Hindlimb muscle (tissue), 1 donor: ENCODE results near the gene ZC3H10. TPM values are rescaled to one million over a fixed set of nuclear protein-coding genes. Genes with fewer than 3 reads are reported as not detected.

Experiments used
- DNase-seq: peaks from one replicate; pipeline ENCODE4 v3.0.0-alpha.2; 2013
- polyA plus RNA-seq: library from polyadenylated mRNA; unstranded; fragments of 120-200 nt; gene quantifications from one replicate; pipeline ENCODE4 v1.2.1, GENCODE V29; 2013; ENCODE audit not compliant: insufficient read length

The ZC3H10 gene
- polyA plus RNA-seq, 1 donor, result 6.0 TPM

DNA sequence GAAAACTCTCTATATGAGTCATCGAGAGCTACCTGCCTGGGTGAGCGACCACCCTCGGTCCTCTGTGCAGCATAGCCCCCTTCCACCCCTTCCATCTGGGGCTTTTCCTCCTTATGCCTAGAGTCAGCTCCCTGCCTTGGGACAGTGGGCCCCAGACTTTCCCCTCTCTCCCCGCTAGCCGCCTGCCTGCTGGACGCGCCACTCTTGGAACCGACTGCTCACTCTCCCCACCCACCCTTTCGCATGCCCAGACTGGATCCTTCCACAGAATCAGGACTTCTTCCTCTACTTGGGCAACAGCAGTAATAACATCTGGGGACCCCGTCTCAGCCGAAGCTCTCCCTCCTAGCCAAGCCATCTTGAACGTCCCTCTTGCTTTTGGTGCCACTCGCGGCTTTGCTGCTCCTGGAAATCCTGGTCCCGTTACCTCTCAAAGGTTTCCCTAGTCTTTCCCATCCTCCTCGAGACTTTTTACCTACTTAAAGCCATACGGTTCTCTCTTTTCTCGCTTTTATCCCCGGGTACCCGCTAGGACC lies 10.7 kb downstream of the ZC3H10 start:
- no peak for DNase-seq

DNA sequence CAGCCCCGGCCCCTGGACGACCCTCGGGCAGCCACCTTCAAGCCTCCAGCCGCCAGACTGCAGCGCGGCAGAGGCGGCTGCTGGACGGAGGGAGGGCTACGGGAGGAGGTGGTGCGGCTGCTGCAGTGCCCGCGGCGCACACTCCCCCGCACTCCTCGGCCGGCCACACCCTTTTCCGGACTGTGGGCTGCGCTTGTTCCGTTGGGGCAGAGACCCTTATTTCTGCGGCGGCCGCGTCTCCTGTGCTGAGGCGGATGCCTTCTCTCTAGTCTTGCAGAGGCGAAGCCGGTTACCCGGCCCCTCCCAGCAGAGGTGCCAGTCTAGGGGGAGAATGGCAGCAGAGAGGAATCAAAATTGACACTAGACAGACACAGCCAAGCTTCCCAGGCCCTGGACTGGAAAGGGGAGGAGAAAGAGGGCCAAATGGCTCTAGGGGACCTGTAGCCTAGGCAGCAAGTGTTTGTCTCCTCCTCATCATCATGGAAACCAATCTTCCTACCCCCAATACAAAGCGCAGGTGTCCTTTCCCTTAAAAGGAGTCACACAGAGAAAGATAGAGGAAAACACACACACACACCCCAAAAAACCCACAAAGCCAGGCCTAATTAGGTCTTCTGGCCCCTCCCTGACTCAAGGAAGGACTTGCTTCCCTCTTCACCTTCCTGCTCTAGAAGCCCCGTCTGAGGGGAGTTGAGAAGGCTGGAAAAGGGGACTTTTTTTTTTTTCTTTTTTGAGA lies 11.3 kb downstream of the ZC3H10 start:
- DNase-seq, result no peak

DNA sequence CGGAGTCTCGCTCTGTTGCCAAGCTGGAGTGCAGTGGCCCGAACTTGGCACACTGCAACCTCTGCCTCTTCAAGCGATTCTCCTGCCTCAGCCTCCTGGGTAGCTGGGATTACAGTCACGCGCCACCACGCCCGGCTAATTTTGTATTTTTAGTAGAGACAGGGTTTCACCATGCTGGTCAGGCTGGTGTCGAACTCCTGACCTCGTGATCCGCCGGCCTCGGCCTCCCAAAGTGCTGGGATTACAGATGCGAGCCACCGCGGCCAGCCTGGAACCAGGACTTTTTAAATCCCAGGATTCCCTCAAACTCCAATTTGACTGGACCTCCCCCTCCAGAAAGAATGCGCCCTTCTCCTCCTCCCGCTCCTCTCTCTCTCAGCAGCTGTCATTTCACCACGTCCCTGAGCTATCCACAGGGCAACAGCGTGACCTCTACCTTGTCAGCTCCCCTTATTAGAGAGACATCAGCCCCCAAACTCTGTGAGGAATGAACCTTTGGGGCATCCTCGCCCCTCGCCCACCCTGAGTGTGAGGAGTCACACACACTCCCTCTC lies 12.0 kb downstream of the ZC3H10 start:
- no peak for DNase-seq

DNA sequence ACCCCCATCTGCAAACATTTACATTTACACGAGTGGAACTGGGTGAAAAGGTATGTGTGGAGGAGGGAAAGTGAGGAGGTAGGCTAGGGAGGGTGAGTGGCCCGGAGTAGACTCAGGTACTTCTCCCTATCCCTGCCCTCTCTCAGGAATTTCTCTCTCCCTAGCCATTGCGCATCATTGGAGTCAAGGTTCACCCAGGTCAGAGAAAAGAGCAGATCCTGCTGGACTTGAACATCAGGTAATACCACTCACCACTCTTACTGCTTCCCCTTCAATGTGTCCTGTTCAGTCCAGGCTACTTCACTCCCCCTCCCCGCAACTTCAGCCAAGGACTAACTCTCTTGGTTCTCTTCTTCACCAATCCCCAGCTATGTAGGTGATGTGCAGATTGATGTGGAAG lies 12.8 kb downstream of the ZC3H10 start:
- no peak for DNase-seq

DNA sequence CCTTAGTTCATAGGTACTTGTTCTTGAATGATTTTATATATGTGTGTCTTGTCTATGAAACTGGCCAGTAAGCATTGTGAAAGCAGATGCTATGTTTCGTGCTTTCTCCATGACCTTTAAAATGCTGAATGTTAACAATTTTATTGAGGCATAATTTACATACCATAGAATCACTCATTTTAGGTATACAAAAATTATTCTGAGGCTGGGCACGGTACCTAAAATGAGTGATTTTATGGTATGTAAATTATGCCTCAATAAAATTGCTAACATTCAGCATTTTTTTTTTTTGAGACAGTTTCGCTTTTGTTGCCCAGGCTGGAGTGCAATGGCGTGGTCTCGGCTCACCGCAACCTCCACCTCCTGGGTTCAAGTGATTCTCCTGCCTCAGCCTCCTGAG lies 16.8 kb downstream of the ZC3H10 start:
- DNase-seq, result no peak

DNA sequence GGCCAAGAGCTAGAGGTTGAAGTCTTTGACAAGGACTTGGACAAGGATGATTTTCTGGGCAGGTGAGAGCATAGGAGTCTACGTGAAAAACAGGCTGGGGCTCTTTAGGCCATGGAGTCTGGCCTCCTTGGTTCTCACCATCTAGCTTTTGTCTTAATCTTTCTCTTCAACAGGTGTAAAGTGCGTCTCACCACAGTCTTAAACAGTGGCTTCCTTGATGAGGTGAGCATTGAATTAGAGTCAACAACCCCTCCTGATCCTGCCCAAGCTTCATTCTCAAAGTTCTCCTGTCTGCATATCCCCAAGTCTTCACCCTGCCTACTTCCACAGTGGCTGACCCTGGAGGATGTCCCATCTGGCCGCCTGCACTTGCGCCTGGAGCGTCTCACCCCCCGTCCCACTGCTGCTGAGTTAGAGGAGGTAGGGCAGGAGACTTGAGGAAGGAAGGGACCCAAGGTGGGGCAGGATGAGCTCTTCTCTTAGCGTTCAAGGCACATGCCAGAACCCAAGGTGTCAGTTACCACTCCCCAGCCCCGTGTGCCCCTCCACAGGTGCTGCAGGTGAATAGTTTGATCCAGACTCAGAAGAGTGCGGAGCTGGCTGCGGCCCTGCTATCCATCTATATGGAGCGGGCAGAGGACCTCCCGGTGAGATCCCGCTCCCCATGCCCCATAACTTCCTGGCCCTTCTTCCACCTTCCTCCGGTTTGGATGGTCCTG lies 19.9 kb downstream of the ZC3H10 start:
- no peak for DNase-seq

DNA sequence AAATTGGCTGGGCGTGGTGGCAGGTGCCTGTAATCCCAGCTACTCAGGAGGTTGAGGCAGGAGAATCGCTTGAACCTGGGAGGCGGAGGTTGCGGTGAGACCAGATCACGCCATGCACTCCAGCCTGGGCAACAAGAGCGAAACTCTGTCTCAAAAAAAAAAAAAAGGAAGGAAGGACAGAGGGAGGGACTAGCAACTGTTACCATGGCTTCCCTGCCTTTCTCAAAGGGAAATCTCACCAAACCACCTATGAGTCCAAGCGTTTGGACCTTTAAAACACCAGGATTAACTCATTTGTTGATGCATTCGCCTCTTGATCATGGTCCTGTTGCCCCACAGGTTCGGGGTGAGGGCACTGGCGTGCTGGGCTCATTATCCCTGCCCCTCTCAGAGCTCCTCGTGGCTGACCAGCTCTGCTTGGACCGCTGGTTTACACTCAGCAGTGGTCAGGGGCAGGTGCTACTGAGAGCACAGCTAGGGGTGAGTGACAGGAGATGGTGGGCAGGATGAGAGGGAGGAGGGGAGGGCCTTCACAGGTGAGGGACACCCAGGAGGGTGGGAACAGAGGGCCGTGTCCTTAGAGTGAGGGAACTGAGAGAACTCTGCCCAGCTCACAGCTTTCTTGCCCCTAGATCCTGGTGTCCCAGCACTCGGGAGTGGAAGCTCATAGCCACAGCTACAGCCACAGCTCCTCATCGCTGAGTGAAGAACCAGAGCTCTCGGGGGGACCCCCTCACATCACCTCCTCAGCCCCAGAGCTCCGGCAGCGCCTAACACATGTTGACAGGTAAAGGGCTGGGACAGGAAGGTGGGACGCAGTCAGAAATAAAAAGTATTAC lies 24.1 kb downstream of the ZC3H10 start:
- no peak for DNase-seq

DNA sequence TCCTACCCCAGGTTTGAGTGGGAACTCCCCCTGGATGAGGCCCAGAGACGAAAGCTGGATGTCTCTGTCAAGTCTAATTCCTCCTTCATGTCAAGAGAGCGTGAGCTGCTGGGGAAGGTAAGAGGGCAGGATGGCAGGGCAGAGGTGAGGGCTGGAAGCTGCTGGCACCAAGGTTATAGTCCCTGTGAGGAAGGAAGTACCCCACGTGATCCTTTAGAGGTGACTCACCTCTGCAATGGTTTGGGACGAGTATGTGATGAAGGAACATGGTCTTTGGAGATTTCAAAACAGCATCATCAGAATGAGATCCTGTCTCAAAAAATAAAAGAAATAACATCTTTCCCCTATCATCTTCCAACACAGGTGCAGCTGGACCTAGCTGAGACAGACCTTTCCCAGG lies 25.2 kb downstream of the ZC3H10 start:
- no peak for DNase-seq

DNA sequence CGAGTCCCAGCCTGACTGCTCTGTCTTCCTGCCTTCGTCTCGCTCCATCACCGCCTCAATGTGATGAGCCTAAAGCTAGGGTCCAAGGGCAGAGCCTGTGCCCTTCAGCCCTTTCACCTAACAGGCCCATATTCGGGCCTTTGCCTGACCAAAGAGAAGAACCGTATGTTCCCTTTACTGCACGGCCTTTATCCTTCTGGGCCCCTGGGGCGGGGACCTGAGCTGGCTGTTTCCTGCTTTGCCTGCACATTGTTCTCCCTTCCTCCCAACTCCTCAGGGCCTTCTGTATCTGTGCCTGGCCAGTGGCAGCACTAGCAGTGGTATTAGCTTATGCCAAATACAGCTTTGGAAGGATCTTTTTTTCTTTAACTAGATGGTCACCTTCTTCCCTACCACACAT lies 25.8 kb downstream of the ZC3H10 start:
- no peak for DNase-seq

DNA sequence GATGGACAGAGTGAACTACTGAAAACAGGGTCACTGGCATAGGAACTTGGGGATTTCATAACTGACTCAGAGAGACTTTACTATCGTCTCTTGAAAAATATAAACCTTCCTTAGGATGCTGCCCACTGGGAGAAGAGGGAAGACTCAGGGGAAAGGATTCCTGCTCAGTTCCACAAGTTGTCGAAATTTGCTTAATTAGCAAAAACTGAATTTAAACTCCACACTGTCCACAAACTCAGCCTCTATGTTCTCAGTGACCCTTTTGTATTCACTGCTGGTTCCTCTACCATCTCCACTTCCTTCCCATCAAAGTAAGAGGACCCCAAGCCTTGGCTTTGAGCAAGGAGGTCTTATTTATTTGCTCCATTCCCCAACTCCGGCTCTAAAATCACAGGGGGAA lies 27.2 kb downstream of the ZC3H10 start:
- DNase-seq, result no peak

DNA sequence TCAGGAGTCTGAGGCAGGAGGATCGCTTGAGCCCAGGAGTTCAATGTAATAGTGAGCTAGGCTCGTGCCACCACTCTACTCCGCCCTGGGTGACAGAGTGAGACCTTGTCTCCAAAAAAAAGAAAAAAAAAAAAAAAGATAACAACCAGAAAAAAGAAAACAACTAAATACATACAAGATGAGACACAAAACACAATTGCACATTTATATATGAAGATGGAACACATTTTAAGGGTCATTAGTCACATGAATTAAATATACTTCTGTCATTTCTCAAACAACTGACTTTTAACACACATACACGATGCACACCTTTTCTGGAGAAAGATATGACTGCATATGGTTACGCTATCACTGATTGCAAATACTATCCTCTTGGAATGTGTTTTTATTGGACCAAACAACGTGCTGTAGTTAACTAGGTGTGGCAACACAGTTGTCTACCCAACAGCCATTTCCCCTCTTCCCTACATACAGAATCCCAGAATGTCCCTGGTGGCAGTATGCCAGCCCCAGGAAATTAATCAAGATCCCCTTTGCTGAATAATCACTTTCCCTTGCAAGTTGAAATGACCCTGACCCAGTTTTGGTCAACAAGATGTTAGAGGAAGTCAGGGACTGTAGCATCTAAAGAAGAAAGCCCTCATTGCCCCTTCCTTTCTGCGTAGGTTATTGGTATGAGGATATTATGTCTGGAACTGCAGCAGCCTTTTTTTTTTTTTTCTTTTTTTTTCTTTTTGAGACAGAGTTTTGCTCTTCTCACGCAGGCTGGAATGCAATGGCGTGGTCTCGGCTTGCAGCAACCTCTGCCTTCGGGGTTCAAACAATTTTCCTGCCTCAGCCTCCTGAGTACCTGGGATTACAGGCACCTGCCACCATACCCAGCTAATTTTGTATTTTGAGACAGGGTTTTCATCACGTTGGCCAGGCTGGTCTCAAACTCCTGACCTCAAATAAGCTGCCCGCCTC lies 28.7 kb downstream of the ZC3H10 start:
- no peak for DNase-seq

DNA sequence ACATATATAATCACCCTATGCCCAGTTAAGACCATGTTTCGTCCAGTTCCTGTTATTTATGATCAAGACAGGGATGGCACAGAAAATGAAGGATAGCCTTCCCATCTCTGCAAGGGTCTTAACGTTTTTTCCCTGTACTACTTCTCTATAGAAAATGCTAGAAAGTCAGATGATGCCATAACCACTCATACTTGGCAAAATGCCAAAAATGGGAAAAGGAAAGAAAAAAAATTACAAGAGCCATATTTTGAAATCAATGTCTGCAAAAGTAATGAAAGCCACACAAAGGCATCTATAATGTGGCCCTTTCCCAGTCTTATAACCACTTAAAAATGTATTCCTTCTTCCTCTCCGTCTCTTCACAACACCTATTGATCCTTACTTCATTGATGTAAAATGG lies 32.5 kb downstream of the ZC3H10 start:
- DNase-seq, result no peak

DNA sequence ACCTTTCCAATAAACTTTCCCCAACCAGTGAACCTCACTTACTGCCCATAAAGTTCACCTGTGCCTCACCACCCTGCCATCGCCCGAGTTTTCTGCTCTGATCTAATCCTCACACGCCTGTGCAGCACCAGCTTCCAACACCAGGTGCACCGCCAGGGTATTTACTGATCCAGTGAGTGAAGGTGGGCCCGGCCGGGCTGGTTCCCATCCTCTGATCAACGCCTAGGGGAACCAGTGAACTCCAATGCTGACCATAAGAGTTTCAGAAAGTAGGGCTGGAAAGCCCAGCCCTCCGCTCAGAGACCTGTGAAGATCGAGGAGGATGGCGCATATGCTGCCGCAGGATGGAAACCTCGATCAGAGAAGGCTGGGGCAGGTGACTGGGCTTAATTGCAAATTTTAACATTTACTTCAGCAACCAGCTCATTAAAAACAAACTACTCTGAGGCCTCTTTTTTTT lies 33.6 kb downstream of the ZC3H10 start:
- DNase-seq, result no peak

DNA sequence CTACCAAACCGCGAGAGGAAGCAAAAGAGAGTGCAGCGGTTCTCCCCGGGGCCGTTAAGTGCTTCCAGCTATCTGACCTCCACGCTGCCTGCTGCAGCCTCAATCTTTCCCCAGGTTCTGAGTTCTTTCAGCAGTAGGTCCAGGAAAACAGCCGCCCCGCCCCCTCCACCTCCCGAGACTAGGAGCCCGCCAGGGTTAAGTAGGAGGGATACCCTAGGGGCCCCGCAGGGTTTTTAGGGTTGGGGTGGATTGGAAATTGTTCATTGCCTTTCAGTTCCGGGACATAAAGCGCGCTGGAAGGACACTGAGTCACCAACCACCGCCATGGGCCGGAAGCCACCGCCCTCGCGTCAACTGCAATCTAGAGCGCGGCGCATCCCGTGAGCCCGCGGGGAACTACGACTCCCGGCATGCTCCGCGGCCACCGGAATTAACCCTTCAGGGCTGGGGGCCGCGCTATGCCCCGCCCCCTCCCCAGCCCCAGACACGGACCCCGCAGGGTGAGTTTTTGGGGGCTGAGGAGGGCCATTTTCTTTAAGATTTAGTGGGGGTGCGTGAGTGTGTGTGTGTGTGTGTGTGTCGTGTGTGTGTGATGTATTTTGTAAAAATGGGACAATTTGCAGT lies 34.2 kb downstream of the ZC3H10 start, which contains the start of gene MYL6B:
MYL6B (plus strand) TSS at position 456 of the 624 bp plus-strand sequence. CDS start 1,332 bp downstream, outside the sequence.
- peak; percentile 96 for DNase-seq

DNA sequence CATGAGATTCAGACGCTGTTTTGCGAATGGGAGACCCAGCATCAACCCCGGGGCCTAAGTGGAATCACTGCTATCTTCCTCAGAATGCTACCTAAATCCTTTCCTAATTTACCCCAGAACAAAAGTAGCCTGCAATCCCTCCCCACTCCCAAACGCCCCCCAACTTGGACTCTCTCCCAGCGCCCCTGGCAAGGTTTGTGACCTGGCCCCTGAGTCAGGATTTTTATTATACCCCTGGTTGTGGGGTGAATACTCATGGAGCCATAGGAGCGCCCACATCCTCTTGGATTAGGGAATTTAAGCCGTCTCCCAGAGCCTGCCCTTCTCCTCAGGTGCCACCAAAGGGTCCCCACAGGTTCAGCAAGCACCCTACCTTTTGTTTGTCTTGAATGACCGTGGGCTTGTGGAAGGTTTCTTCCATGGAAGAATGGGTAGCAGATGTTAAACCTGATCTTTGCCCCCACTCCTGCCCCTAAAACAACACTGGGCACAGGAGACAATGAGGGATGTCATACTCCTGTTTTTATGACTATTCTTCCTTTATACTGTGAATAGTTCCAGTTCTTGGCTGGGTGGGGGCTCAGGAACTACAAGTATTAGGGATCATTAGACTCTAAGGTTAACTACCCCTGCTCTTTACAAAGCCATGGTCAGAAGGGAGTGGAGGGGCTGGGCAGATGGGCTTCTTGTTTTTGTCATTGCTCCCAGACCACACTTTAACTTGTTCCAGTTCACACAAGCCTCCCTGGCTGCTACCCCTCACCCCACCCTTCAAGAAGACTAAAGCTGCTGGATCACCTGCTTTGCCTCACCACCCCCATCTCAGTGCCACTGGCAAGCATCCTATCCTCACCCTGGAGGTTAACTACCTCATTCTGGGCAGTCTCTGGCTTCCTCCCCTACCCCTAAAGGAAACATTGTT lies 35.0 kb downstream of the ZC3H10 start:
- no peak for DNase-seq

DNA sequence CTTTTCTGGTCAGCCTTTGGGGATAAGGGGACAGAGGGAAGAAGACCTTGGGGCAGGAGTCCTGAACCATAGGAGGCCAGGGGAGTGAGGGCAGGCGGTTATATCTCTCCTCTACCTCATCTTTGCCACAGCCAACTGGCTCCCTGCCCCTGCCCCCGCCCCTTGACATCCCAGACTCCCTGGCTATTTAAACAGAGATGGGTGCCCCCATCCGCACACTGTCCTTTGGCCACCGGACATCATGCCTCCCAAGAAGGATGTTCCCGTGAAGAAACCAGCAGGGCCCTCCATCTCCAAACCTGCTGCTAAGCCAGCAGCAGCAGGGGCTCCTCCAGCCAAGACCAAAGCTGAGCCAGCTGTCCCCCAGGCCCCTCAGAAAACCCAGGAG lies 35.6 kb downstream of the ZC3H10 start:
- no peak for DNase-seq

DNA sequence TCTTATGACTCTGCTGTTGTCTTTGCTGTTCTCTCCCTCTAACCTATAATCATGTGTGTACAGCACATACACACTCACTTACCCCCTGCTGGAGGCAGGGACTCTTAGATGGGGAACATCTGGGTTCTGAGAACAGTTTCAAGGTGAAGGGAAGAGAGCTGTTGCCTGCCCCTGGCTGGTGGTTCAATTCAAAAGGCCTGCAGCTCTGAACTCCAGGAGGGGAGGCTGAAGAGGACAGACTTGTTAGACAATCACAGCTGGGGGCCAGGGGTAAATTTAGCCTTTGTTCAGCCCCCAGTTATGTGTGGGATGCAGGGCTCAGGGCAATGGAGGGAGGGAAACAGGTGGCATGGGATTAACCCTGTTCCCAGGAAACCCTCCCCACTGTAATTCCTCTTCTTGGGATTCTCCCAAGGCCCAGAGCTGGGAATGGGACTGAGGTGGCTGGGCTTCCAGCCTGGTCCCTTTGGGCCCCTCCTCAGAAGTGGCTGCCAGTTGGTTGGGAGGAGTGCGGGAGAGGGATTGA lies 36.2 kb downstream of the ZC3H10 start:
- DNase-seq, result no peak

DNA sequence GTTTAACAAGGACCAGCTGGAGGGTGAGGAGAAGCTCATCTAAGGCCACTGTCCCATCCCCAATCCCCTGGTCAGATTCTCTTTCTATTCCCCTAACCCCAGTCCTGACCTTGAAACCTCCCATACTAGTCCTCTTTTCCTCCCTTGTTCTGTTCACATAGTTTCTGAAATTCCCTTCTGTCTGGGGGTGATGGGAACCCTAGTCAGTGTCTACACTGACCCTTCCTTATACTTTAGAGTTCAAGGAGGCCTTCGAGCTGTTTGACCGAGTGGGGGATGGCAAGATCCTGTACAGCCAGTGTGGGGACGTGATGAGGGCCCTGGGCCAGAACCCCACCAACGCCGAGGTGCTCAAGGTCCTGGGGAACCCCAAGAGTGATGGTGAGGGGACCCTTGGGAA lies 36.8 kb downstream of the ZC3H10 start:
- no peak for DNase-seq

DNA sequence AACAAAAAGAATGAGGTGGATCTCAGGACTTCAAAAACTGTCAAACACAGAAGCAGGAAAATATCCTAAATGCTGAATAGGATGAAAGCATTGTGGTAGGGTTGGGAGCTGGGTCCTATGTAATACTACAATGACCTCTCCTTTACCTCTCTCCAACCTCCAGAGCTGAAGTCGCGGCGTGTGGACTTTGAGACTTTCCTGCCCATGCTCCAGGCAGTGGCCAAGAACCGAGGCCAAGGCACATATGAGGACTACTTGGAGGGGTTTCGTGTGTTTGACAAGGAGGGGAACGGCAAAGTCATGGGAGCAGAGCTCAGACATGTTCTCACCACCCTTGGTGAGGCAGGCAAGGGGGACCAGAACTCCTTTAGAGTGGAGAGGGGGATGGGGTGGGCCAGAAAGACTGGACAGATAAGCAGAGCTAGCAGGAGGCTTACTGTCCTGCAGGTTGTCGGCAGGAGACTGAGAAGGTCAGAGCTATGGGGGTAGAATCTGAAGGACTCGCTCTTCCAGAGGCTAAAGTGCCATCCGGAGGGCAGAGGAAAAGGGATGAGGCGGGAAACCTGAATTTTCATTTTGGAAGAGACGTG lies 37.3 kb downstream of the ZC3H10 start:
- no peak for DNase-seq
